ENCODE data around the gene ABLIM2.

- TF ChIP-seq, protein P1, sequence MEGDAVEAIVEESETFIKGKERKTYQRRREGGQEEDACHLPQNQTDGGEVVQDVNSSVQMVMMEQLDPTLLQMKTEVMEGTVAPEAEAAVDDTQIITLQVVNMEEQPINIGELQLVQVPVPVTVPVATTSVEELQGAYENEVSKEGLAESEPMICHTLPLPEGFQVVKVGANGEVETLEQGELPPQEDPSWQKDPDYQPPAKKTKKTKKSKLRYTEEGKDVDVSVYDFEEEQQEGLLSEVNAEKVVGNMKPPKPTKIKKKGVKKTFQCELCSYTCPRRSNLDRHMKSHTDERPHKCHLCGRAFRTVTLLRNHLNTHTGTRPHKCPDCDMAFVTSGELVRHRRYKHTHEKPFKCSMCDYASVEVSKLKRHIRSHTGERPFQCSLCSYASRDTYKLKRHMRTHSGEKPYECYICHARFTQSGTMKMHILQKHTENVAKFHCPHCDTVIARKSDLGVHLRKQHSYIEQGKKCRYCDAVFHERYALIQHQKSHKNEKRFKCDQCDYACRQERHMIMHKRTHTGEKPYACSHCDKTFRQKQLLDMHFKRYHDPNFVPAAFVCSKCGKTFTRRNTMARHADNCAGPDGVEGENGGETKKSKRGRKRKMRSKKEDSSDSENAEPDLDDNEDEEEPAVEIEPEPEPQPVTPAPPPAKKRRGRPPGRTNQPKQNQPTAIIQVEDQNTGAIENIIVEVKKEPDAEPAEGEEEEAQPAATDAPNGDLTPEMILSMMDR (IDR thresholded peaks at IDR 0.05 in 4 of 5, conservative IDR thresholded peaks at IDR 0.05 in 1 of 5), result no peak
- TF ChIP-seq POLR2A (IDR thresholded peaks at IDR 0.05), result no peak
These were observed 46.5 kb downstream of the ABLIM2 start for GRCh38 chr4:8112036-8112576.

All from gastrocnemius medialis (tissue), 4 donors.